GM23338 (cell line): Measurements from ENCODE around the gene SPATA13. TPM values are rescaled to one million over a fixed set of nuclear protein-coding genes. Genes with fewer than 3 reads are reported as not detected.
"Not testable (repeated sequence)": the region's sequence is repeated elsewhere in the genome, so short reads cannot be mapped to it uniquely, and the experiment has no call there.

Experiments used
- ATAC-seq: fragments of 200-7000 bp; cut with Tn5 transposase; 3 replicates; pipeline ENCODE4 v1.9.1; 2020
- DNase-seq: peaks from one replicate; pipeline ENCODE4 v3.0.0-alpha.2; 2015; ENCODE audit warnings: low spot score
- H2AFZ ChIP-seq: fragments of 200-600 bp; sonication (generic); 2 replicates; pipeline ENCODE4 v1.8.0; 2016; ENCODE audit warnings: antibody characterized with exemption, mild to moderate bottlenecking, moderate library complexity
- H3F3A ChIP-seq: fragments of 200-600 bp; sonication (generic); replicated peaks from 2 replicates; pipeline ENCODE4 v1.8.0; 2017; ENCODE audit warnings: antibody characterized with exemption, mixed run types, low read depth
- H3K27ac ChIP-seq: fragments of 200-600 bp; sonication (generic); 2 replicates; pipeline ENCODE4 v1.6.1; 2016; ENCODE audit warnings: low read depth
- H3K27me3 ChIP-seq: fragments of 200-600 bp; sonication (generic); 2 replicates; pipeline ENCODE4 v1.8.0; 2016; ENCODE audit warnings: mild to moderate bottlenecking, mixed run types, moderate library complexity; ENCODE audit not compliant: insufficient read depth
- H3K36me3 ChIP-seq: fragments of 200-600 bp; sonication (generic); 2 replicates; pipeline ENCODE4 v1.8.0; 2016; ENCODE audit warnings: mild to moderate bottlenecking; ENCODE audit not compliant: insufficient read depth
- H3K4me1 ChIP-seq: fragments of 200-600 bp; sonication (generic); 2 replicates; pipeline ENCODE4 v1.8.0; 2016; ENCODE audit warnings: mild to moderate bottlenecking, moderate library complexity; ENCODE audit not compliant: insufficient read depth
- H3K4me2 ChIP-seq: fragments of 200-600 bp; sonication (generic); 2 replicates; pipeline ENCODE4 v1.7.1; 2017; ENCODE audit warnings: mixed run types
- H3K4me3 ChIP-seq: fragments of 200-600 bp; sonication (generic); 2 replicates; pipeline ENCODE4 v1.6.1; 2016; ENCODE audit warnings: mixed run types
- H3K79me2 ChIP-seq: fragments of 200-600 bp; sonication (generic); replicated peaks from 2 replicates; pipeline ENCODE4 v1.8.0; 2017; ENCODE audit warnings: mild to moderate bottlenecking; ENCODE audit not compliant: insufficient read depth
- H3K9me2 ChIP-seq: fragments of 200-600 bp; sonication (generic); 2 replicates; pipeline ENCODE4 v1.8.0; 2017; ENCODE audit not compliant: insufficient read depth
- H4K20me1 ChIP-seq: fragments of 200-600 bp; sonication (generic); replicated peaks from 2 replicates; pipeline ENCODE4 v1.8.0; 2017; ENCODE audit warnings: mild to moderate bottlenecking; ENCODE audit not compliant: insufficient read depth
- H3K27ac Mint-ChIP-seq: 2 replicates; pipeline ENCODE4 v1.8.0; 2020; ENCODE audit warnings: inconsistent platforms, mild to moderate bottlenecking, moderate library complexity, mixed read lengths
- H3K27me3 Mint-ChIP-seq: 3 replicates; pipeline ENCODE4 v1.8.0; 2022; ENCODE audit warnings: low read depth, mild to moderate bottlenecking, moderate library complexity, mixed read lengths, inconsistent platforms; ENCODE audit not compliant: insufficient read depth, poor library complexity
- H3K36me3 Mint-ChIP-seq: 3 replicates; pipeline ENCODE4 v1.8.0; 2021; ENCODE audit warnings: low read depth, mild to moderate bottlenecking, inconsistent platforms, moderate library complexity, mixed read lengths
- H3K4me1 Mint-ChIP-seq: 3 replicates; pipeline ENCODE4 v1.8.0; 2020; ENCODE audit warnings: mild to moderate bottlenecking, inconsistent platforms, mixed read lengths
- H3K4me3 Mint-ChIP-seq: 3 replicates; pipeline ENCODE4 v1.8.0; 2021; ENCODE audit warnings: moderate library complexity, mild to moderate bottlenecking, inconsistent platforms, mixed read lengths
- H3K9me3 Mint-ChIP-seq: 3 replicates; pipeline ENCODE4 v1.8.0; 2020; ENCODE audit warnings: moderate library complexity, mild to moderate bottlenecking, inconsistent platforms, mixed read lengths
- CREB1 ChIP-seq: fragments of 250-450 bp; sonication (Bioruptor Pico); IDR thresholded peaks from 2 replicates; pipeline ENCODE4 v1.5.0; 2020; ENCODE audit warnings: low read depth, mild to moderate bottlenecking, moderate library complexity
- ETS1 ChIP-seq: IDR thresholded peaks from 2 replicates; pipeline ENCODE4 v1.6.1; 2016; ENCODE audit warnings: antibody characterized with exemption
- EZH2 ChIP-seq: fragments of 200-600 bp; sonication (generic); IDR thresholded peaks from one replicate; pipeline ENCODE4 v1.8.0; 2017; ENCODE audit warnings: antibody characterized with exemption, mild to moderate bottlenecking, low read depth; ENCODE audit not compliant: unreplicated experiment
- EZH2phosphoT487 ChIP-seq: fragments of 200-600 bp; sonication (generic); IDR thresholded peaks from one replicate; pipeline ENCODE4 v1.8.1; 2018; ENCODE audit warnings: antibody characterized with exemption; ENCODE audit not compliant: unreplicated experiment
- JUNB ChIP-seq: IDR thresholded peaks from one replicate; pipeline ENCODE4 v1.6.1; 2016; ENCODE audit warnings: antibody characterized with exemption; ENCODE audit not compliant: unreplicated experiment
- NANOG ChIP-seq: IDR thresholded peaks from 2 replicates; pipeline ENCODE4 v1.6.1; 2016; ENCODE audit warnings: antibody characterized with exemption, borderline replicate concordance
- REST ChIP-seq: IDR thresholded peaks from one replicate; pipeline ENCODE4 v1.6.1; 2018; ENCODE audit warnings: antibody characterized with exemption; ENCODE audit not compliant: unreplicated experiment
- STAT1 ChIP-seq: IDR thresholded peaks from one replicate; pipeline ENCODE4 v1.6.1; 2016; ENCODE audit warnings: antibody characterized with exemption; ENCODE audit not compliant: unreplicated experiment
- ZNF114 ChIP-seq: fragments of 250-450 bp; sonication (Bioruptor Pico); IDR thresholded peaks from 2 replicates; pipeline ENCODE4 v1.5.0; 2020; ENCODE audit warnings: mild to moderate bottlenecking, moderate library complexity
- ZNF331 ChIP-seq: fragments of 250-450 bp; sonication (Bioruptor Pico); IDR thresholded peaks from 2 replicates; pipeline ENCODE4 v1.5.0; 2020; ENCODE audit warnings: low read depth, mild to moderate bottlenecking, moderate library complexity
- polyA plus RNA-seq: library from polyadenylated mRNA; unstranded; fragments of >200 nt; fragmentation: Nextera tagmentation; extraction: Ambion mirVana; gene quantifications from 2 replicates; pipeline ENCODE4 v1.2.1, GENCODE V29; 2016
- total RNA-seq: library from RNA; depleted of rRNA; stranded (reverse); fragments of >200 nt; shearing (Covaris generic); gene quantifications from 2 replicates; pipeline ENCODE4 v1.2.3, GENCODE V29; 2014

The SPATA13 gene
- total and polyA plus RNA-seq, 2 experiments from 2014 or later: 11.9 to 45.7 TPM

GRCh38 chr13:24349778-24350664 is 189.5 kb downstream of the SPATA13 start:
- H3K4me2 ChIP-seq, H3K4me1 Mint-ChIP-seq, H2AFZ ChIP-seq, H3K27ac Mint-ChIP-seq, H3K9me2 ChIP-seq, H3K27me3 Mint-ChIP-seq, H3K27ac ChIP-seq, DNase-seq, ATAC-seq, H3K36me3 Mint-ChIP-seq, H4K20me1 ChIP-seq, H3F3A ChIP-seq, H3K36me3 ChIP-seq, H3K79me2 ChIP-seq, H3K4me3 ChIP-seq, H3K9me3 Mint-ChIP-seq, H3K4me3 Mint-ChIP-seq, H3K27me3 ChIP-seq, H3K4me1 ChIP-seq: not testable (repeated sequence)

GRCh38 chr13:24351423-24351822 is 190.9 kb downstream of the SPATA13 start:
- Histone ChIP-seq H2AFZ (no peak overlapping the region), H3K4me1 (no peaks in the 10 kb centered on the region), H3K27me3 (no peaks in the 10 kb centered on the region), H3F3A (peaks cover 4% of the 10 kb centered on the region; the same call in 1 of the 2 replicates), H3K4me3 (no peak overlapping the region), H3K36me3 (no peaks in the 10 kb centered on the region), H3K9me2 (no peaks in the 10 kb centered on the region), H4K20me1 (no peaks in the 10 kb centered on the region), H3K79me2 (no peaks in the 10 kb centered on the region), H3K4me2 (no peak overlapping the region), H3K27ac (no peak overlapping the region)
- Mint-ChIP-seq H3K4me3 (no peak overlapping the region), H3K4me1 (no peaks in the 10 kb centered on the region), H3K27me3 (peaks cover 5% of the 10 kb centered on the region), H3K9me3 (peaks cover 2% of the 10 kb centered on the region; the same call in 1 of the 3 replicates), H3K36me3 (no peaks in the 10 kb centered on the region), H3K27ac (no peak overlapping the region)
- ATAC-seq: no peak
- no peak for TF ChIP-seq EZH2phosphoT487
- no peak for TF ChIP-seq JUNB
- DNase-seq: no peak

- Histone ChIP-seq H3K27ac (no peak overlapping the region), H3K36me3 (no peaks in the 10 kb centered on the region), H3K4me1 (no peaks in the 10 kb centered on the region), H3K4me3 (no peak overlapping the region), H3K79me2 (no peaks in the 10 kb centered on the region), H3K27me3 (no peaks in the 10 kb centered on the region), H4K20me1 (no peaks in the 10 kb centered on the region), H3K9me2 (no peaks in the 10 kb centered on the region), H3F3A (peaks cover 9% of the 10 kb centered on the region; the same call in 1 of the 2 replicates), H2AFZ (no peak overlapping the region), H3K4me2 (no peak overlapping the region)
- no peak for DNase-seq
- no peak overlapping the region for H3K27ac Mint-ChIP-seq
- H3K9me3 Mint-ChIP-seq: peaks cover 2% of the 10 kb centered on the region; the same call in 2 of the 3 replicates
- ATAC-seq: no peak
- no peaks in the 10 kb centered on the region for H3K36me3 Mint-ChIP-seq
- no peak overlapping the region for H3K4me3 Mint-ChIP-seq
- H3K4me1 Mint-ChIP-seq: no peaks in the 10 kb centered on the region
- H3K27me3 Mint-ChIP-seq: peaks cover 5% of the 10 kb centered on the region
- TF ChIP-seq ZNF331 (CRISPR knock-in tag) (no peak), REST (no peak), EZH2phosphoT487 (no peak), ETS1 (no peak), CREB1 (CRISPR knock-in tag) (no peak), NANOG (no peak), ZNF114 (CRISPR knock-in tag) (no peak), JUNB (no peak), EZH2 (no peak), STAT1 (no peak)
These were observed 193.2 kb downstream of the SPATA13 start for GRCh38 chr13:24353736-24354135.
